Lung microvascular endothelial cell (primary cell): ENCODE data around the gene CDH13. TPM values are rescaled to one million over a fixed set of nuclear protein-coding genes. Genes with fewer than 3 reads are reported as not detected.

ENCODE experiments used
- DNase-seq, 2 donors: peaks; one replicate each; pipeline versions ENCODE4 v3.0.0 to v3.0.0-alpha.2; 2010; ENCODE audit warnings: low read depth in 2 of 2
- total RNA-seq: library from RNA; depleted of rRNA; stranded (reverse); fragments of >200 nt; gene quantifications from 2 replicates; pipeline ENCODE4 v1.2.1, GENCODE V29; 2014

The CDH13 gene
- total RNA-seq, 1 donor from 2014 or later: 14.5 TPM

DNA sequence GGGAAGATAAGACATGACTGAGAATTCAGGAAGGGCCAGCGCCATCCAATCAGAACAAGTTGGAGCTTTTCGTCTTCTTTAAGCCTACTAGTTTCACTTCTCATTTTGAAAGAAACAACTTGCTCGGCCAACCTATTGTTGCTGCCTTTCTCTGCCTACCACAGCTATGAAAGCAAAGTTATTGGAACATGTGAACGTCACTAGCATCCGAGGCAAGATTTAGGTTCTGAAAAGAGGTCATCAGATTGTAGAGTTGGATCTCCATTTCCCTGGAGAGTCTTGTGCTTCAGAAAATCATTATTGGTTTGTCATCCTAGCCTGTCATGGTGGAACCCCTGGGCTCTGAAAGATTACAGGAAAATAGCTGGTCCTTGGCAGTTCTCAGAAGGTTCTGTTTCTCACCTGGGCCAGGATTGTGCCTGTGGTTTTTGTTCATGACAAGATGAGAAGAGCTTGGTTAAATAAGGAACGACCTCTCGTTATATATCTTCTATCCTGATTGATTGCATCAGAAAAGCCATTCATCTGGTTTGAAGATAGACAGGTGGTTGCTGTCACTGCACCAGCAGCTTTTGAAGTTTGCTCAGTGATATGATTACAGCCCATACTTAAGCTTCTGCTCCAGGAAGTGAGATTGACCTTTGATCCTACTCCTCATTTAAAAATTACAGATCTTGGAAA lies 25.3 kb downstream of the CDH13 start:
- no peak for DNase-seq

DNA sequence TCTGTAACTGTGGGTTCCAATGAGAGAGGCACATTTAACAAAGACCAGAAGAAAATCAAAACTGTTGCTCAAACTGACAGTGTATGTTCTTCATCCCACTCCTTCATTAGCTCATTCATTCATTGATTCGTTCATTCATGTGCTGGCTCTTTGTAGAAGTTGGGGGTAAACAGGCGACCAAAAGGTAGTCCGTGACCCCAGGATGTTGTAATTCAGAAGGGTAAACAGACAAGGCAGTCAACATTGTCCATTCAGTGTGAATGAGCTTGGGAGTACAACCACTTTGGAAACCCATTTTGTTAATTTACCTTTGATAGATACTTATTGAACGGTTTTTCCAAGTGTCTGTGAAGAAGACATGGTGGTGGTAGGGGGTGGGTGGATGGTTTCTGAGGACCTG lies 26.1 kb downstream of the CDH13 start:
- no peak for DNase-seq

DNA sequence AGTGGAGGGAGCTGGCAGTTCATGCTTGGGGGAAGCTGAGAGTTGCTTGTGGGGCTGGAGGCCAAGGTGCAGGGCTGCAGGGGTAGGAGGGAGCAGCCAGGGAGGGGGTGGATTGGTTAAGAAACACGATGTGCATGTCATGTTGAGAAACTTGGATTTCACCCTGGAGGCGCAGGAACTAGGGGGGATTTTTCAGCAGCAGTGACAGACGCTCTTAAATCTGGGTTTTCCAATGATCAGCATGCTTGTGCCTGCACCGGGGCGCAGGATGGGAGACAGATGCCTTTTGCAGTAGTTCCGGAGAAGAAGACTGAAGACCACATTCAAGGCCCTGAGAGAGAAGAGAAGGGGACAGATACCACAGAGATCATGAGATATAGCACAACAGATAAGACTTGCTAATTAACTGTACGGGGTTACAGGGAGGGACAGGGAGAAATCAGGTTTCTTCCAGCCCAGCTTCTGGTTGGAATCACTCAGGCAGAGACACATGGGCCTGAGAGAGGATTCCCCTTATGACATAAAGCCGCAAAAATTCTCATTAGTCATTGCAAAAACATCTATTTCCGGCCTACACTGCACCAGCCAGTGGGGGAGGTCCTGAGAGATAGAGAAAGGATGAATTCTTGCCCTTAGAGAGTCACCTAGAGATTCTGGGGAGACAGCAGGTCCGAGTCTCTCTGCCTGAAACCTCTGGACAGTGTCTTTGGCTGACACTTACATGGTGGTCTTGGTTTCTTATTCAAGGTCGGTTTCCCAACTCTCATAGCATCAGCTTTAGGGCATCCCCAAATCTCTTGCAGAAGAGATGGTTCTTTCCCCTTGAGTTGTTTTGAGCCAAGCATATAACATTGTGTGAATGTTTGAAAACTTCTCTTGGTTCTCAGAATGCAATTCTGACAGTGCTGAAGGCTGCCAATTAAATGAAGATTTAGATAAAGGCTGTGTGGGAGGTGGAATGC lies 27.1 kb downstream of the CDH13 start:
- DNase-seq: peak; percentile 87 to 89

DNA sequence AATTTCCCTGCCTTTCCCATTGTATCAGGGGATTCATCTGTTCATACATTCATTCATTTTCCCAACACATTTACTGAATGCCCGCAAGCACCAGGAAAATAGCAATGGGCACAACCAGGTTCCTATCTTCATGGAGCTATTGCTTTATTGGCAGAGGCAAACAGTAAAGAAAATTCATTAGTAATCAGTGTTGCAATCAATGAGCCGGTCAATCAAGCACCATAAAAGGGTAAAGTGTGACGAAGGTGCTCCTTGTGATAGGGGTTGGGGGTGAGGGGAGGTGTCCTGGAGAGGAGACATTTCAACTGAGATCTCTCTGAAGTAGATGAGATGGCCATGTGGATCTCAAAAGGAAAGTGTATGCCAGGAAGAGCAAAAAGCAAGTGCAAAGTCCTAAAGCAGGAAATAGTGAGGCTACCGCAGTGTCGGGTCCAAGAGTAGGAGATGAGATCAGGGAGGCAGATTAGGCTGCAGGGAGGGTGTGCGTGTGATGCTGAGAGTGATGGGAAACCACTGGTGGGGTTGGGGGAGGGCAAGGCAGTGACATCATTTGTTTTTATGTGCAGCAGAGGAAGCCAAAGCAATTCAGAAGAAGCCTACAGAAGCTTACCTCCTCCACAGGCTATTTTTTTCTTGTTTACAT lies 28.4 kb downstream of the CDH13 start:
- DNase-seq: peak; percentile 40 to 95

DNA sequence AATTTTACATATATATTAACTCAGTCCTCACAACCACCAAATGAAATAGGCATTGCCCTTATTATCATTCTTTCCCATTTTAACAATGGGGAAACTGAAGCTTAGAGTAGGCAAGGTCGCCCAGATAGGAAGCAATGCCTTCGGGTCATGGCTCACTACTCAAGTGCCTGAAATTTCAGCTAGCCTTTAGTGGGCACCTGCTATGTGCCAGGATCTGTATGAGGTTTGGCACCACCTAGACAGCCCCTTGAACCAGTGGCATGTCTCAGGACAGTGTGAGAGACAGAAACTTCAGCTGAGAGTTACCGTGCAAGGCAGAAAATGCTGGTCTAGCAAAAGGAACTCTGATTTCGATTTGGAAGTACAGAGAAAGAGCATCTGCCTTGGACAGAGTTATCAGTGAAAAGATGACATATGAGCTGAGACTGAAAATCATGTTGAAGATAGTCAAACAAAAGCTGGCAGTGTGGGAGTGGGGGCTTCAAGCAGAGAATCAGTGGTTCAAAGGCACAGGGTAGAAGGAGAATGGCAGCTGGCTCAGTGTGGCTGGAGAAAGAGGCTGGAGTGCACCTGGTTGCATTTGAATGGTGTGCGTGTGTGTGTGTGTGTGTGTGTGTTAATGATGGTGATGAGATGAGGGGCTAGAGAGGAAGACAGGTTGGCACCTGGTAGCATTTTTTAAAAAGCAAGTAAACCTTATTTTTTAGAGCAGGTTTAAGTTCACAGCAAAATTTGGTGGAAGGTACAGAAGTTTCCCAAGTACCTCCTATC lies 29.1 kb downstream of the CDH13 start:
- DNase-seq: no peak

DNA sequence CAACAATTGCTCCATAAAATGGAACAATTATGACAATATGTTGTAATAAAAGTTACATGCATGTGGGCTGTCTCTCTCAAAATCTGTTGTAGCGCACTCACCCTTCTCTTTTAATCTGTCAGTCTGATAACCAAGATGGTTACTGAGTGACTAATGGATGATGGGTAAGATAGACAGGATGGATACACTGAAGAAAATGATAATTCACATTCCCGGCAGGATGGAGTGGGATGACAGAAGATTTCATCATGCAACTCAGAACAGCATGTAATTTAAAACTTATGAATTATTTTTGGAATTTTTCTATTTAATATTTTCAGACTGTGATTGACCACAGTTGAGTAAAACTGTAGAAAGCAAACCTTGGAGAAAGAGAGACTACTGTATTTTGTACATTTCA lies 30.5 kb downstream of the CDH13 start:
- DNase-seq: no peak

DNA sequence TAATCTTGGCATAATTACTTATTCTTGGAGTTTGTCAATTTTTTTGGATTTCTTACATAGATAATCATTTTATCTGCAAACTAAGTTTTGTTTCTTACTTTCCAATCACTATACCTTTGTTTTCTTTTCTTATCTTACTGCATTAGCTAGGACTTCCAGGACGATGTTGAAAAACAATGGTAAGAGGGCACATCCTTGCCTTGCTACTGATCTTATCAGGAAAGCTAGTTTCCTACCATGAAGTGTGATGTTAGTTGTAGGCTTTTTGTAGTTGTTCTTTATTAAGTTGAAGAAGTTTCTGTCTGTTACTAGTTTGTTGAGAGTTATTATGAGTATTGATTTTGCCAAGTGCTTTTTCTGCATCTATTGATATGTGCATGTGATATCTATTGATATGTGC lies 31.0 kb downstream of the CDH13 start:
- DNase-seq: peak in 1 of 2 donors; percentile 21

DNA sequence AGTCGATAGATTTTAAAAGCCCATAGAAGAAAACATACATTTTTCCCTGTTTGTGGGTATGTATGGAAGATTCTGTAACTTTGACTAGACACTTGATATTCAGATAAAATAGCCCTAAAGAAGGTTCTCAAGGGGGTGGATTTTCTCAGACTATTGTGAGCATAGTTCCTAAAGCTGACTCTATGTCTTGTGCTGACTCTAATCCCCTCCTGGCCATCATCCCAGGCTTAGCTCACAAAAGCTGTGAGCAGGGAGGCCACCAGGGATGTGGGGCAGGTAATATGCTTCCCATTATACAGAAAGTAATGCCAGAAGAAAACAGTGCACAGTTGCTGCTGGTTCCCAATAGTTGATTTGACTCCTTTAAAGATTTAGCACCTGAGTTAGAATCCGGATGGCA lies 32.0 kb downstream of the CDH13 start:
- no peak for DNase-seq

DNA sequence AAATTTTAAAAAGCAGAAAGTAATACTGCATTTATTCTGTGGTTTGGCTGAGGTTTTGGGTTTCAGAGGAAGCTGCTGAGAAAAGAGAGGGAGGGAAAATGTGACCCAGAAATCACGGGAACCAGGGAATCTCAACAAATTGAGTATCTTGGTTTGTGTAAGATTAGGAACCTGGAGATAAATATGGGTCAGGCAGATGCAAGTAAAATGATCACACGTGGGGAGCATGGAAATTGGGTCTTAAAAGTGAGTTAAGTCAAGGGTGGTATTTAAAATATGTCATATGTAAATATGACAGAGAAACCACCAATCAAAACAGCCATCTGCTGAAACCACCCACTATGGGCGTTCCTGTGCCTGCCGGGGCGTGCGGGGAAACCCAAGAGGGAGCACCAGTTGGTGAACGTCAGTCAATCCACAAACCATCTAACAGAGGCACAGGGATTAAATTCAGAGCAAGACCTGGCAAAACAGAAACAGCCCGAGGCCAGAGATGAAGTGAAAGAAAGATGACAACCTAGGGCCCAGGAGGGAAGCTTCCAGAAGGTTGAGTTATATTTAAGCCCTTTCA lies 33.4 kb downstream of the CDH13 start:
- no peak for DNase-seq

DNA sequence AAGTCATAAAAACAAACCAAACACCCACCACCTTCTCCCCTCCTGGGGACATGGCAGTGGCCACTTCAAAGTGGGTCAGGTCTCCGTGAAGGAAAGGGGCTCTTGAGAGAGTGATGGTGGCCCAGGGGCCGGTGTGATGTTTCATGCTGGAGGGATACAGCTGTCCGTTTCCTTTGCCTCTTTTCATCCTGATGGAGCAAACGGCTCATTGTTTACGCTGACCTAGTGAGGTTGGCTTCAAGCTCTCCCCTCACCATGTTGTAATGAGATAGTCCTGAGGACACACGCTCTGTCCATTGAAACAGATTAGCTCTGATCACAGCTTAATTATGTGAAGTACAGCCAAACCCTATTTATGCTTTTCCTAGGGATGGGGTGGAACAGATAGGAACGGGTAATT lies 34.2 kb downstream of the CDH13 start:
- no peak for DNase-seq

DNA sequence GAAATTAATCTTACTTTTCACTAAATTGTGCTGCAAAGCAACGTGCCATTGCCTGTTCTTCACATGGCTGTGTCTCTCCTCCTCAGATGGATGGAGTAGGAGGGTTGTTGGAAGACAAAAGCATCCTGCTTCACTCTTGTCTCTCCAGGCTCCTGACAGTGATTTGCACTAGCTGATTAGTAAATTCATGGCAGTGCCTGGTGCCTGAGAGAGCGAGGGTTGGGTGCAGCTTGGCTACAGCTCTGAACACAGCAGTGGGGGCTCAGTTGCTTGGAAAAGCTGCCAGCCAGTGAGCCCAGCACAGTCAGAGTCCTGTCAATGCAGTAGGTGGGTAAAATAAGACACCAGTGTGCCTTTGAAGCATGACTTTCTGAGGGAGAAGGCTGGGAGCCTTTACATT lies 37.4 kb downstream of the CDH13 start:
- DNase-seq: no peak

DNA sequence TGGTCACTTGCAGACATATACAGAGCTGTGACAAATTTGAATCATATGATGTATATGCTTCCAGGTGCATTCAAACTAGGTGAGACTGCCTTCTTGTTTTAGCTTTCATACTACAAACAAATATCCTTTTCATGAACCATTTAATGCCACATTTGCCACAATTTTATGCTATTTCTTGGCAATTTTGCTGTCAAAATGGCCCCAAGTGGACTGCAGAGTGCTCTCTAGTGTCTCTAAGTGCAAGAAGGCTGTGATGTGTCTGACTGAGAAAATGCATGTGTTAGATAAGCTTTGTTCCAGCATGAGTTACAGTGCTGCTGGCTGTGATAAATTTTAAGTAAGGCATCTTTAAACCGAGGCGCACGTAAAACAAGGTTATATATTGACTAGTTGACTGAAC lies 38.3 kb downstream of the CDH13 start:
- no peak for DNase-seq

DNA sequence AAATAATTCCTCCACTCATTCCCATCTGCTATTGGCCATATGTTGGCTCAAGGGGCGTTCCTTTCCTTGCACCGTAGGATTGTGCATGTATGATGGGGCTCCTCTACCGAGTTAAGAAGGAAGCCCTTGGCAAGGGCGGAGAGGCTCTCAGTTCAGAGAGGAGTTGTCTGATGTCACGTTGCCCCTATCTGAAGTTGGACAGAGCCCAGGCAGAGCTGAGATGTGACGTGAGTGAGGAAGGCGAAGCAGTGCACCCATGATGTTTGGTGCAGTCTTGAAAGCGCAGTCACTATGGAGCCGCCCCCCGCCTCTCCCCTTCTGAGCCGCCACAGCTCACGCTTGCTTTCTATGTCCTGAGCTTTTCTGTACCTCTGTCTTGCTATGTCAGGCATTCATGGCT lies 40.7 kb downstream of the CDH13 start:
- no peak for DNase-seq

DNA sequence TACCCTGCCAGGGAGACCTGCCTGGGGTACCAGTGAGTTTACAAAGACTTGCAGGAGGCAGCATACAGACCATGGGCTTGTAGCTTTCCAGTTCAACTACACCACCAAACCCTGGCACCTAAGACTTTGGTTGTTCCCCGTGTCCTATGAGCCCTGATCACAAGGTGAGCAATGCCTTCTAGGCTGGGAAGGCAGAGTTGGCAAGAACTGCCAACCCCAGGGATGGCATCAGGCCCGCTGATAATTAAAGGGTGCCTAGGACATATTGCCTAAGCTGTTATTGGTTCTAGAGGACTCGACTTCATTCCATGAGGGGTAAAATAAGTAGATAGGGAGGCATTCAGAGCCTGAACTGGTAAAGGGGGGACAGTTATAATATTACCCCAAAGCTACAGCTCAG lies 41.3 kb downstream of the CDH13 start:
- no peak for DNase-seq

DNA sequence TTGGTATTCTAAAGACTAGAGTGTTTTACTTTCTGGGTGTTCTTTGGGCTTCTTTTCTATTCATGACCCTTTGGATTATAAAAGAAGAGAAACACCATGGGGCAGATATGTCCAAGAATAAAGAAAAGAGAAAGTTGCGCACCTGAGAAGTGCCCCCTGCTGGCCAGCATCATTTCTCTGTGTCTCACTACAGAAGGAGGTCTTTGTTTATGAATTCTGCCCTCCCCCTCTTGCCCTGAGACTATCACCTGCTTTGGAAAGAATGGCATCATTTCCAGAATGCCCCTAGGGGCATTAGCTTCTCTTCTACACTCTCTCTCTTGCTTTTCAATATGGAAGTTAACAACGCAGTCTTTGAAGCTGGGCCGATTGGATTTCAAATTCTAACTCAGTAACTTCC lies 45.0 kb downstream of the CDH13 start:
- DNase-seq: peak in 1 of 2 donors; percentile 10

DNA sequence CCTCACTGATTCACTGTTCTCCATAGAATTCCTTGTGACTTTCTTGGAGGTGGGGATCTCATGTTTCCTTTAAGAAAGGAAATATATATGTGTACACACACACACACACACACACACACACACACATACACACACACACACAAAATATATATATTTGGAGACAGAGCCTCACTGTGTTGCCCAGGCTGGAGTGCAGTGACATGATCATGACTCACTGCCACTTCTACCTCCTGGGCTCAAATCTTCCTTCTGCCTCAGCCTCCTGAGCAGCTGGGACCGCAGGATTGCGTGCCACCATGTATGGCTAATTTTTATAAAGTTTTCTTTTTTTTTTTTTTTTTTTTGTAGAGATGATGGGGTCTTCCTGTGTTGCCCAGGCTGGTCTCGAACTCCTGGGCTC lies 45.9 kb downstream of the CDH13 start:
- DNase-seq: no peak

DNA sequence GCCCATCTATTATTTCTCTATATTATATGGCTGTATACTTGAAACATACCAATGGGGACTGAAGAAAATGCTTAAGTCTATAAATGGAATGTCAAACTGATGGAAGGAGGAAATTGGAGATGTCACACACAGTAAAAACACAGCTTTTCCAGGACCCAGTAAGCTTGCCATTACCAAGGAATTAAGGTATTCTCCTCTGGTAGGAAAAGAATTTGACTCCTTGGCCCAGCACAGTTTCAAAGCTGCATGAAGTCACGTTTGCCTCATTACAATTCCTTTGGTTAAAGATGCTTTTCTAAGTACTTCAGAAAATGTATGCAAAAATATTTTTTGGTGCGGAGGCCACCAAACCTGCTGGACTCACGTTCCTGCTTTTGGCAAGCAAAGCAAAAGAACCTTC lies 48.5 kb downstream of the CDH13 start:
- no peak for DNase-seq

DNA sequence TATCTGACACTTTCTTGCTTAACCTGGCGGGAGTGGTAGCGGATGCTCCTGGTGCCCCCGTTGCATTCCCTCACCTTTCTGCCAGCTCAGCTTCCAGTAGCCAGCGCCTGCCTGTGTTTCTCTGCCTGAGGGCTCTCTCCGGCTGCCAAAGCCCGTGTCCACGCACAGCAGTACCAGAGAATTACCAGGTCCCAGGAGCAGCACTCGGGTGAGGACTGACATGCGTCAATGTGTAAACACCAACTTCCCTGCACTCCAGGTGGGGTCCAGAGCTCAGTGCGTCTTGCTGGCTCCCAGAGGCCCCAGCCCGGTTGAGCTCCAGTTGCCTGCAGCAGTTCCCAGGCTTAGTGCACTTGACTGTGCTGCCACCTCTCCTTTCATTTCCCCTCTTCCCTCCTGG lies 54.8 kb downstream of the CDH13 start:
- DNase-seq: no peak

DNA sequence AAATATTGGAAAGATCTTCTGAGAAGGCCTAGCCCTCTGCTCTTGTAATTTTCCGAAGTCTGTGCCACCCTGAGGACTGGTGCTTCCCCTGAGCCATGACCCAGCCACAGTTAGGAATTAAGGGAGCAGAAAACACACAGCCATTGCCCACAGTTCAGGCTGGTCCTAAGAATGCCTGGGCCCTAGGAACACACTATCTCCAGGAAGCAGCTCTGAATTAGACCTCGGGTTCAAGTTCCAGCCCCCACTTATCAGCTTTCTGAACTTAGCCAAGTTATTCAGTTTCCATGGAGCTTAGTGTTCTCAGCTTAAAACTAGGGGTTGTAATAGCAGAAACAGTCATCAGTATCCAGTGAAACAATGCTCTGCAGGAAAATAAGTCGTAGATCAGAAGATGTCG lies 56.0 kb downstream of the CDH13 start:
- no peak for DNase-seq

DNA sequence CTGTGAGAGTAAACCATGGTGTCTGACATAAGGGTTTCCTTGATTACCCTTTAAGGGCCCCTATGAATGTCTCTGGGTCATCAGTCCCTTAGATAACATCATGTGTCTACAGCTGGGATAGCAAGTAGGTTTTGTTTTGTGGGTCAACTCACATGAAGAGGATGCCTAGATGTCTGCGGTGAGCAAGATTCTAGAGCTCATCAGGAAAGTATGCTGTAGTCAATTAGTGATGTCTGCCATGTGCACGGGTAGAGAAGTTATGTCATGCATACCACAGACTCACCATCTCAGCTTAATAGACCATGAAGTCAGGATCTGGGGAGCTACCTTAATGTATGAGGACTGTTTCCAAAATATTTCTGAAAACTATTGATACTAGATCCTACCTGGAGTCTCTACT lies 57.5 kb downstream of the CDH13 start:
- DNase-seq: no peak

DNA sequence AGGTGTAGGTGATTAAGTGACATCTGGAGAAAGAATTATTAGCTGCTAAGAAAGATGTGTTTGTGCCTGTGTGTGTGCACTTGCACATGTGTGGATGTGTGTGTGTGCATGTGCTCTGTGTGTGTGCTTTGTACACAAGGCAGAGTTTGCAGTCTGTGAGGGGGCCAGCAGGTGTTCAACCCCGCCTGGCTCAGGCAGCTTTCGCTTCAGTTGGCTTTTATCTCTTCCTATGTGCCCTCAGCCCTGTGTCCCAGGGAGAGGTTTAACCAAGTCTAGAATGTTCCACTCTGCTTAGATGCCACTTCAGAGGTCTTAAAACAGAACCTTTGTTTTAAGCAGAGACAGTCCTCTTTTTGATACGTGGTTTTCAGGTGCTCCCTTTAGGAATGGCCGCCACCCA lies 58.8 kb downstream of the CDH13 start:
- no peak for DNase-seq
